A549 (cell line): ENCODE results near the gene ADPGK. TPM values are rescaled to one million over a fixed set of nuclear protein-coding genes. Genes with fewer than 3 reads are reported as not detected.
A peak's percentile ranks its signal among the peaks of the same experiment; 100 is the strongest.

Source experiments
- ATAC-seq, 2 experiments: fragments of 200-7000 bp in 1 of 2; fragments of >200 bp in 1 of 2; cut with Nextera tagmentation in 1 of 2; cut with Tn5 transposase in 1 of 2; 3 replicates each; pipeline versions ENCODE4 v1.8.0 to v1.9.1; 2018 to 2020; ENCODE audit warnings: mild to moderate bottlenecking in 1 of 2, moderate library complexity in 1 of 2
- CTCF ChIA-PET: fragments of 300-600 bp; sonication (Branson Sonifier 250); formaldehyde crosslinking; extraction: SDS; loops from one replicate; lab custom pipeline; 2021; ENCODE audit warnings: antibody characterized with exemption, inconsistent platforms; lab: Yijun Ruan, JAX
- POLR2A ChIA-PET: fragments of 350-600 bp; formaldehyde crosslinking; extraction: SDS; loops from one replicate; lab custom pipeline; 2021; ENCODE audit warnings: antibody characterized with exemption, inconsistent platforms; lab: Yijun Ruan, JAX
- DNase-seq, 2 experiments: peaks; one replicate each; pipeline versions ENCODE4 v3.0.0 to v3.0.0-alpha.2; 2011 to 2016; ENCODE audit warnings: low read depth in 1 of 2, low spot score in 1 of 2
- FAIRE-seq: peaks from 2 replicates; lab custom pipeline; 2011; peaks lifted over from hg19 to GRCh38; lab: Jason Lieb, UNC
- H3K27ac ChIP-seq, 2 experiments: fragments of >200 bp; sonication (Bioruptor Twin); formaldehyde crosslinking; 3 replicates each; pipeline ENCODE4 v1.5.1; 2016 to 2017
- H3K4me1 ChIP-seq: fragments of >200 bp; sonication (Bioruptor Twin); formaldehyde crosslinking; 3 replicates; pipeline ENCODE4 v1.6.1; 2016
- H3K4me2 ChIP-seq: fragments of >200 bp; sonication (Bioruptor Twin); formaldehyde crosslinking; 3 replicates; pipeline ENCODE4 v1.6.1; 2016
- H3K4me3 ChIP-seq: fragments of >200 bp; sonication (Bioruptor Twin); formaldehyde crosslinking; 3 replicates; pipeline ENCODE4 v1.5.1; 2016
- H3K9me3 ChIP-seq: fragments of >200 bp; sonication (Bioruptor Twin); formaldehyde crosslinking; 3 replicates; pipeline ENCODE4 v1.6.1; 2016
- BHLHE40 ChIP-seq: IDR thresholded peaks from 2 replicates; pipeline ENCODE4 v1.6.1; 2012; ENCODE audit warnings: low read depth, low read length, inconsistent platforms
- CBX2 ChIP-seq: fragments of 200-600 bp; sonication (generic); IDR thresholded peaks from 2 replicates; pipeline ENCODE4 v1.6.1; 2016; ENCODE audit warnings: low read depth, mild to moderate bottlenecking, borderline replicate concordance
- CBX8 ChIP-seq: fragments of 200-600 bp; sonication (generic); IDR thresholded peaks from 2 replicates; pipeline ENCODE4 v1.6.1; 2016
- CEBPB ChIP-seq, 2 experiments: fragments of >200 bp in 1 of 2; sonication (Bioruptor Twin) in 1 of 2; formaldehyde crosslinking in 1 of 2; IDR thresholded peaks; 2 replicates each; pipeline ENCODE4 v1.6.1; 2012 to 2016
- CHD2 ChIP-seq: fragments of 150-350 bp; IDR thresholded peaks from 2 replicates; pipeline ENCODE4 v1.6.1; 2014; ENCODE audit warnings: low read length; ENCODE audit not compliant: partially characterized antibody
- CHD4 ChIP-seq: fragments of 200-600 bp; sonication (generic); IDR thresholded peaks from 2 replicates; pipeline ENCODE4 v1.6.1; 2016; ENCODE audit warnings: antibody characterized with exemption, mild to moderate bottlenecking, borderline replicate concordance
- EHF ChIP-seq: fragments of 250-450 bp; sonication (Bioruptor Pico); IDR thresholded peaks from 2 replicates; pipeline ENCODE4 v1.5.0; 2020; ENCODE audit warnings: mild to moderate bottlenecking
- EHMT2 ChIP-seq: fragments of 200-600 bp; sonication (generic); IDR thresholded peaks from 2 replicates; pipeline ENCODE4 v1.6.1; 2016; ENCODE audit warnings: antibody characterized with exemption, low read depth, mild to moderate bottlenecking, moderate library complexity
- EP300 ChIP-seq, 2 experiments: fragments of >200 bp; sonication (Bioruptor Twin); formaldehyde crosslinking; IDR thresholded peaks; 2 replicates in 1 of 2; 3 replicates in 1 of 2; pipeline ENCODE4 v1.6.1; 2016 to 2017
- FOSB ChIP-seq: fragments of 250-450 bp; sonication (Bioruptor Pico); IDR thresholded peaks from 2 replicates; pipeline ENCODE4 v1.5.0; 2020; ENCODE audit warnings: mild to moderate bottlenecking, moderate library complexity
- FOXS1 ChIP-seq: fragments of 250-450 bp; sonication (Bioruptor Pico); IDR thresholded peaks from 2 replicates; pipeline ENCODE4 v1.5.0; 2020; ENCODE audit warnings: mild to moderate bottlenecking, moderate library complexity
- HOXA7 ChIP-seq: fragments of 250-450 bp; sonication (Bioruptor Pico); IDR thresholded peaks from 2 replicates; pipeline ENCODE4 v1.5.0; 2020; ENCODE audit warnings: mild to moderate bottlenecking, moderate library complexity
- HOXB13 ChIP-seq: fragments of 250-450 bp; sonication (Bioruptor Pico); IDR thresholded peaks from 2 replicates; pipeline ENCODE4 v1.5.0; 2020; ENCODE audit warnings: low read depth, mild to moderate bottlenecking, moderate library complexity
- KDM1A ChIP-seq: fragments of 200-600 bp; sonication (generic); IDR thresholded peaks from 2 replicates; pipeline ENCODE4 v1.6.1; 2016; ENCODE audit warnings: low read depth, mild to moderate bottlenecking
- NFE2L2 ChIP-seq: fragments of 150-350 bp; conservative IDR thresholded peaks from 2 replicates; pipeline ENCODE4 v1.6.1; 2014; ENCODE audit warnings: low read length
- NPAS2 ChIP-seq: fragments of 250-450 bp; sonication (Bioruptor Pico); IDR thresholded peaks from 2 replicates; pipeline ENCODE4 v1.8.0; 2022; ENCODE audit warnings: mild to moderate bottlenecking, moderate library complexity, borderline replicate concordance
- NR3C1 ChIP-seq: fragments of >200 bp; sonication (Bioruptor Twin); formaldehyde crosslinking; IDR thresholded peaks from 3 replicates; pipeline ENCODE4 v1.6.1; 2017
- POLR2AphosphoS2 ChIP-seq: conservative IDR thresholded peaks from 2 replicates; pipeline ENCODE4 v1.6.1; 2012; ENCODE audit warnings: low read length, improper control_type of control experiment, inconsistent platforms
- RAD21 ChIP-seq, 2 experiments: fragments of >200 bp in 1 of 2; sonication (Bioruptor Twin) in 1 of 2; formaldehyde crosslinking in 1 of 2; IDR thresholded peaks in 1 of 2; conservative IDR thresholded peaks in 1 of 2; 2 replicates in 1 of 2; 3 replicates in 1 of 2; pipeline ENCODE4 v1.6.1; 2012 to 2018; ENCODE audit warnings: inconsistent platforms in 1 of 2
- RARB ChIP-seq: fragments of 250-450 bp; sonication (Bioruptor Pico); IDR thresholded peaks from 2 replicates; pipeline ENCODE4 v1.8.0; 2021; ENCODE audit warnings: mild to moderate bottlenecking, moderate library complexity
- RCOR1 ChIP-seq: fragments of 150-350 bp; IDR thresholded peaks from 2 replicates; pipeline ENCODE4 v1.6.1; 2014; ENCODE audit warnings: antibody characterized with exemption, low read length, low read depth
- RFX5 ChIP-seq: fragments of 450-650 bp; IDR thresholded peaks from 2 replicates; pipeline ENCODE4 v1.7.1; 2014; ENCODE audit warnings: antibody characterized with exemption, mild to moderate bottlenecking, moderate library complexity
- RNF2 ChIP-seq: fragments of 200-600 bp; sonication (generic); IDR thresholded peaks from 2 replicates; pipeline ENCODE4 v1.6.1; 2016; ENCODE audit warnings: low read depth, mild to moderate bottlenecking, antibody characterized with exemption, moderate library complexity, borderline replicate concordance
- SMC3 ChIP-seq: fragments of >200 bp; sonication (Bioruptor Twin); formaldehyde crosslinking; IDR thresholded peaks from 3 replicates; pipeline ENCODE4 v1.6.1; 2018; ENCODE audit warnings: inconsistent platforms
- TFCP2L1 ChIP-seq: fragments of 250-450 bp; sonication (Bioruptor Pico); IDR thresholded peaks from 2 replicates; pipeline ENCODE4 v1.5.0; 2021; ENCODE audit warnings: mild to moderate bottlenecking
- ZC3H11A ChIP-seq: fragments of 450-650 bp; IDR thresholded peaks from 2 replicates; pipeline ENCODE4 v1.6.1; 2014; ENCODE audit warnings: antibody characterized with exemption, mild to moderate bottlenecking
- ZSCAN20 ChIP-seq: fragments of 250-450 bp; sonication (Bioruptor Pico); IDR thresholded peaks from 2 replicates; pipeline ENCODE4 v1.8.0; 2022; ENCODE audit warnings: mild to moderate bottlenecking, moderate library complexity
- polyA plus RNA-seq, 4 experiments: library from polyadenylated mRNA; depleted of rRNA in 3 of 4; stranded (reverse); fragments of >200 nt; fragmentation: RNase III in 1 of 4; extraction: RNeasy Plus Mini Kit Qiagen cat#74134 plus additional on column Dnase treatment in 1 of 4; gene quantifications; 2 replicates in 3 of 4; 3 replicates in 1 of 4; pipeline ENCODE4 v1.2.3, GENCODE V29; 2011 to 2017
- TF ChIP-seq, protein P1 (sequence below): fragments of >200 bp; sonication (Bioruptor Twin); formaldehyde crosslinking; IDR thresholded peaks from 2 replicates; pipeline ENCODE4 v1.6.1; 2016
- TF ChIP-seq, protein P2 (sequence below): IDR thresholded peaks from 2 replicates; pipeline ENCODE4 v1.6.1; 2012
- TF ChIP-seq, protein P3 (sequence below): fragments of 450-650 bp; IDR thresholded peaks from 2 replicates; pipeline ENCODE4 v1.6.1; 2014; ENCODE audit warnings: antibody characterized with exemption
- TF ChIP-seq, protein P4 (sequence below): IDR thresholded peaks from 2 replicates; pipeline ENCODE4 v1.6.1; 2012
- TF ChIP-seq, protein P5 (sequence below): IDR thresholded peaks from 2 replicates; pipeline ENCODE4 v1.6.1; 2012; ENCODE audit warnings: low read depth, borderline replicate concordance
- TF ChIP-seq, protein P6 (sequence below): fragments of 150-350 bp; IDR thresholded peaks from 2 replicates; pipeline ENCODE4 v1.6.1; 2014; ENCODE audit warnings: low read depth, mild to moderate bottlenecking, low read length

Gene ADPGK
- polyA plus RNA-seq, 2 of the 4 experiments (the other 2 are of a cell fraction) = 56.6 to 98.3 TPM

DNA sequence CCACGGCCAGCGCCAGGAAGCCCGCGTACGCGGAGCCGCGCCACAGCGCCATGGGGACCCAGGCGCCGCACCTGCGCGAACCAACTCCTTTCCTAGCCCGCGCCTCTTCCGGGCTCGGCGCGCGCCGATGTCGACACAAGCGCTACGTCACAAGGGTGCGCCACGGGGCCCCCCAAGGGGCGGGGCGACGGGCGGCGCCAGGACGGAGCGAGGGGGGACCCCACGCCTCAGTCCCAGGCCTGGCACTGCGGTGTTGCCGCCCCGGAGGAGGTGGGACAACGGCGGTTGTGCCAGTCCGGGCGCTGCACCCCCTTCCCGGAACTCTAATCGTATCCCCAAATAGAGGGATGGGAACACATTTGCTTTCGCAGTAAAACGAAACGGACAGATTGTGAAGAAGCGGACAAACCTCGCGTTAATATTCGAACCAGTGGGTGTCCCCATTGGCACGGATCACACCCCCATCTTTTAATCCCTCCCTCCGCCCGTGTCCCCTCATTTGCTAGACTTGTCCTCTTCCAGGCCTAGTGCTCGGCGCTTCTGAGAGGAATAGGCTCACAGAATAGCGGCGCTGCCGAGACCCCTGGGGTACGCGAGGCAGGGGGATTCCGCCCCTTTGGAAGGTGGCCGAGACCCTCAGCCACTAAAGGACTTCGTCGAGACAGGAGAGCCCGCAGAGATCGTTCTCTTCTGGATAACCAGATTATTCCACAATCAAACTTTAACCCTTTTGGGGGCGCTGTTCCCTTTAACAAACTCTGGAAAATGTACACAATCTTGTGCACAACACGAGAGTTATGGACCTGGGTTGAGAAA lies at the start of gene ADPGK (continued):
- TF ChIP-seq SMC3 = peak; percentile 38; the same call in 2 of the 3 replicates
- TF ChIP-seq, protein P1, sequence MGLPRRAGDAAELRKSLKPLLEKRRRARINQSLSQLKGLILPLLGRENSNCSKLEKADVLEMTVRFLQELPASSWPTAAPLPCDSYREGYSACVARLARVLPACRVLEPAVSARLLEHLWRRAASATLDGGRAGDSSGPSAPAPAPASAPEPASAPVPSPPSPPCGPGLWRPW = no peak
- TF ChIP-seq, protein P2, sequence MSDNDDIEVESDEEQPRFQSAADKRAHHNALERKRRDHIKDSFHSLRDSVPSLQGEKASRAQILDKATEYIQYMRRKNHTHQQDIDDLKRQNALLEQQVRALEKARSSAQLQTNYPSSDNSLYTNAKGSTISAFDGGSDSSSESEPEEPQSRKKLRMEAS = peak; percentile 91
- TF ChIP-seq, protein P3, sequence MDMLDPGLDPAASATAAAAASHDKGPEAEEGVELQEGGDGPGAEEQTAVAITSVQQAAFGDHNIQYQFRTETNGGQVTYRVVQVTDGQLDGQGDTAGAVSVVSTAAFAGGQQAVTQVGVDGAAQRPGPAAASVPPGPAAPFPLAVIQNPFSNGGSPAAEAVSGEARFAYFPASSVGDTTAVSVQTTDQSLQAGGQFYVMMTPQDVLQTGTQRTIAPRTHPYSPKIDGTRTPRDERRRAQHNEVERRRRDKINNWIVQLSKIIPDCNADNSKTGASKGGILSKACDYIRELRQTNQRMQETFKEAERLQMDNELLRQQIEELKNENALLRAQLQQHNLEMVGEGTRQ = peak; percentile 44; the same call in 1 of the 2 replicates
- no peak for TF ChIP-seq FOSB (CRISPR knock-in tag)
- TF ChIP-seq RCOR1 = no peak
- TF ChIP-seq RFX5 = peak; percentile 59
- TF ChIP-seq EP300 (IDR thresholded peaks at IDR 0.05) = no peak
- TF ChIP-seq, protein P4, sequence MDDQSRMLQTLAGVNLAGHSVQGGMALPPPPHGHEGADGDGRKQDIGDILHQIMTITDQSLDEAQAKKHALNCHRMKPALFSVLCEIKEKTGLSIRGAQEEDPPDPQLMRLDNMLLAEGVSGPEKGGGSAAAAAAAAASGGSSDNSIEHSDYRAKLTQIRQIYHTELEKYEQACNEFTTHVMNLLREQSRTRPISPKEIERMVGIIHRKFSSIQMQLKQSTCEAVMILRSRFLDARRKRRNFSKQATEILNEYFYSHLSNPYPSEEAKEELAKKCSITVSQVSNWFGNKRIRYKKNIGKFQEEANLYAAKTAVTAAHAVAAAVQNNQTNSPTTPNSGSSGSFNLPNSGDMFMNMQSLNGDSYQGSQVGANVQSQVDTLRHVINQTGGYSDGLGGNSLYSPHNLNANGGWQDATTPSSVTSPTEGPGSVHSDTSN = 0 out of 2 replicates have a peak, but pooled peaks have one; percentile 12
- TF ChIP-seq, protein P5, sequence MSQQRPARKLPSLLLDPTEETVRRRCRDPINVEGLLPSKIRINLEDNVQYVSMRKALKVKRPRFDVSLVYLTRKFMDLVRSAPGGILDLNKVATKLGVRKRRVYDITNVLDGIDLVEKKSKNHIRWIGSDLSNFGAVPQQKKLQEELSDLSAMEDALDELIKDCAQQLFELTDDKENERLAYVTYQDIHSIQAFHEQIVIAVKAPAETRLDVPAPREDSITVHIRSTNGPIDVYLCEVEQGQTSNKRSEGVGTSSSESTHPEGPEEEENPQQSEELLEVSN = peak; percentile 36; the same call in 1 of the 2 replicates
- no peak for TF ChIP-seq HOXA7 (CRISPR knock-in tag)
- TF ChIP-seq BHLHE40 = no peak
- TF ChIP-seq POLR2AphosphoS2 = no peak
- TF ChIP-seq FOXS1 = no peak
- TF ChIP-seq, protein P6, sequence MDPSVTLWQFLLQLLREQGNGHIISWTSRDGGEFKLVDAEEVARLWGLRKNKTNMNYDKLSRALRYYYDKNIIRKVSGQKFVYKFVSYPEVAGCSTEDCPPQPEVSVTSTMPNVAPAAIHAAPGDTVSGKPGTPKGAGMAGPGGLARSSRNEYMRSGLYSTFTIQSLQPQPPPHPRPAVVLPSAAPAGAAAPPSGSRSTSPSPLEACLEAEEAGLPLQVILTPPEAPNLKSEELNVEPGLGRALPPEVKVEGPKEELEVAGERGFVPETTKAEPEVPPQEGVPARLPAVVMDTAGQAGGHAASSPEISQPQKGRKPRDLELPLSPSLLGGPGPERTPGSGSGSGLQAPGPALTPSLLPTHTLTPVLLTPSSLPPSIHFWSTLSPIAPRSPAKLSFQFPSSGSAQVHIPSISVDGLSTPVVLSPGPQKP = no peak
- TF ChIP-seq HOXB13 (CRISPR knock-in tag) = no peak
- no peak for TF ChIP-seq NPAS2 (CRISPR knock-in tag)
- no peak for TF ChIP-seq NR3C1
- no peak for TF ChIP-seq CBX2
- TF ChIP-seq CEBPB (IDR thresholded peaks at IDR 0.05) = peak in 1 of 2 experiments; percentile 71; a peak in 1 of 4 replicates
- no peak for TF ChIP-seq EHMT2
- no peak for TF ChIP-seq NFE2L2
- TF ChIP-seq RARB (CRISPR knock-in tag) = peak; percentile 28; the same call in 1 of the 2 replicates
- TF ChIP-seq RNF2 = no peak
- no peak for TF ChIP-seq ZSCAN20

DNA sequence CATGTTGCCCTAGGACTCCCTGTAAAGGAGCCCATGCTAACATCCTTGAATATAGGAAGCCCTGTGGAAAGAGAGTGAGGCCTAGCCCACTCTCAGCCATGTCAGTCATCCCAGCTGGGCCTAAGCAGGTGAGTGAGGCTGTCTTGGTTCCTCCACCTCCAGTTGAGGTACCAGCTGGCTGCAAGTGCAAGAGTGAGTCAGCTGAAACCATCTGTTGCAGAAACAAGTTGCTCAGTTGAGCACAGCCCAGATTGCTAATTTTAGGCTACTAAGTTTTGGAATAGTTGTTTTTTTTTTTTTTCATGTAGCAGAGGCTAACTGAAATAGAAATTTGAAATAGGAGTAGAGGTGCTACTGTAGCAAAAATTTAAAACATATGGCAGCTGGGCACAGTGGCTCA lies 43.7 kb upstream of the ADPGK start:
- no peak for TF ChIP-seq ZC3H11A
- TF ChIP-seq RFX5 = no peak
- TF ChIP-seq CBX8 = no peak
- no peak for TF ChIP-seq RAD21 (conservative IDR thresholded peaks at IDR 0.05 in 1 of 2, IDR thresholded peaks at IDR 0.05 in 1 of 2)
- TF ChIP-seq ZSCAN20 = no peak
- TF ChIP-seq KDM1A = no peak
- no peak for TF ChIP-seq CHD2
- no peak for TF ChIP-seq NPAS2 (CRISPR knock-in tag)
- TF ChIP-seq TFCP2L1 (CRISPR knock-in tag) = no peak
- no peak for TF ChIP-seq EHF (CRISPR knock-in tag)
- TF ChIP-seq CHD4 = no peak
- TF ChIP-seq, protein P6 = no peak
- no peak for TF ChIP-seq CEBPB (IDR thresholded peaks at IDR 0.05)
- Histone ChIP-seq H3K4me1 (no peaks in the 10 kb centered on the region), H3K27ac (no peak overlapping the region), H3K9me3 (no peaks in the 10 kb centered on the region), H3K4me3 (no peak overlapping the region), H3K4me2 (no peak overlapping the region)
- FAIRE-seq (no peak), ATAC-seq (no peak), DNase-seq (no peak)
- ChIA-PET CTCF (interaction anchor here (0.9 to 1.9 kb wide), 2 partner anchors 11 to 105 kb away, joined by 3 to 5 read pairs; no protein-coding TSS in a partner anchor), POLR2A (no interaction called here)
